Ovary (tissue), 3 donors: ENCODE data around the gene PSMD10.

ENCODE experiments used
- CTCF ChIP-seq, 3 donors: fragments of 450-650 bp in 2 of 3; fragments of 200-600 bp in 1 of 3; IDR thresholded peaks; one replicate each; pipeline versions ENCODE4 v1.5.1 to v1.8.0; 2016 to 2022; ENCODE audit warnings: antibody characterized with exemption in 3 of 3, mild to moderate bottlenecking in 1 of 3
- EP300 ChIP-seq: sonication (generic); formaldehyde crosslinking; IDR thresholded peaks from one replicate; pipeline ENCODE4 v1.6.1; 2017; ENCODE audit warnings: antibody characterized with exemption
- POLR2A ChIP-seq: fragments of 450-650 bp; IDR thresholded peaks from one replicate; pipeline ENCODE4 v1.6.1; 2017; ENCODE audit warnings: antibody characterized with exemption, mild to moderate bottlenecking, moderate library complexity
- donor health status: DM: no; HTN: no; CAD: no.

DNA sequence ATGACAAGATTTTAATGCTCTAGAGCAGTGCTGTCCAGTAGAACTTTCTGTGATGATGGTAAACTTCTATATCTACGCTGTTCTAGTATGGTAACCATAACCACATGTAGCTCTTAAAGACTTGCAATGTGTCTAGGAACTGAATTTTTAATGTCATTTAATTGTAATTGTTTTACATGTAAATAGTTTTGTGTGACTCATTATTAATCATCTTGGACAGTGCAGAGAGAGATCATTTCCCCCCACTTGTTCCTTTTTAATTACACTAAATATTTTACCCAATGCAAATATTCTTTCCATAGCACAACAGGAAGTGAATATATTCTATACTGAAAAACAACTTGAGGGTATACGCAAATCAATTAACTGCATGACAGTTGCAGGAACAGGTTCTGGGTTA lies 6.0 kb upstream of the PSMD10 start:
- TF ChIP-seq CTCF (IDR thresholded peaks at IDR 0.05) (no peak), EP300 (no peak), POLR2A (no peak)
